Activated gamma-delta T cell (primary cell): ENCODE results near the gene RORB.

Experiments
- DNase-seq: peaks from one replicate; lab custom pipeline; 2025; lab: John Stamatoyannopoulos, UW

Gene RORB

GRCh38 chr9:74598874-74599273, 101.7 kb downstream of the RORB start:
- DNase-seq: no peak

- no peak for DNase-seq
These were observed 112.7 kb downstream of the RORB start for GRCh38 chr9:74609671-74610405.

GRCh38 chr9:74610523-74611061, 113.5 kb downstream of the RORB start:
- no peak for DNase-seq

- no peak for DNase-seq
These were observed 133.1 kb downstream of the RORB start for GRCh38 chr9:74630228-74630627.

GRCh38 chr9:74639112-74639511, 142.0 kb downstream of the RORB start:
- no peak for DNase-seq

GRCh38 chr9:74642376-74642775, 145.2 kb downstream of the RORB start:
- DNase-seq: no peak

- no peak for DNase-seq
These were observed 146.3 kb downstream of the RORB start for GRCh38 chr9:74643303-74643923.

- no peak for DNase-seq
These were observed 146.9 kb downstream of the RORB start for GRCh38 chr9:74644023-74644422.

- DNase-seq: no peak
These were observed 148.0 kb downstream of the RORB start for GRCh38 chr9:74645007-74645639.

- no peak for DNase-seq
These were observed 156.4 kb downstream of the RORB start for GRCh38 chr9:74653410-74654080.

GRCh38 chr9:74662674-74663073, 165.5 kb downstream of the RORB start:
- DNase-seq: no peak

GRCh38 chr9:74663439-74663838, 166.3 kb downstream of the RORB start:
- DNase-seq: no peak

GRCh38 chr9:74666625-74667316, 169.6 kb downstream of the RORB start:
- DNase-seq: no peak

- DNase-seq: no peak
These were observed 175.1 kb downstream of the RORB start for GRCh38 chr9:74672237-74672636.

GRCh38 chr9:74674077-74674476, 176.9 kb downstream of the RORB start:
- DNase-seq: no peak

GRCh38 chr9:74681906-74682305, 184.8 kb downstream of the RORB start:
- no peak for DNase-seq

GRCh38 chr9:74683322-74683721, 186.2 kb downstream of the RORB start:
- no peak for DNase-seq

GRCh38 chr9:74691058-74691457, 193.9 kb downstream of the RORB start:
- no peak for DNase-seq

GRCh38 chr9:74696520-74696919, 199.4 kb downstream of the RORB start:
- no peak for DNase-seq

GRCh38 chr9:74697535-74697934, 200.4 kb downstream of the RORB start:
- no peak for DNase-seq

- no peak for DNase-seq
These were observed 214.2 kb downstream of the RORB start for GRCh38 chr9:74711341-74711740.

GRCh38 chr9:74718709-74719108, 221.6 kb downstream of the RORB start:
- DNase-seq: no peak
